HCT116 (cell line): ENCODE data around the gene SLC16A1. TPM values are rescaled to one million over a fixed set of nuclear protein-coding genes. Genes with fewer than 3 reads are reported as not detected.
A peak's percentile ranks its signal among the peaks of the same experiment; 100 is the strongest.

ENCODE experiments used
- ATAC-seq: fragments of 200-7000 bp; cut with Tn5 transposase; 2 replicates; pipeline ENCODE4 v1.9.1; 2020; ENCODE audit warnings: mild to moderate bottlenecking, moderate library complexity
- BruUV-seq: library from RNA; stranded (reverse); fragments of 400-500 nt; replicated peaks from 2 replicates; lab custom pipeline; 2021; lab: Mats Ljungman, UMichigan
- CTCF ChIA-PET: fragments of 300-600 bp; sonication (Branson Sonifier 250); formaldehyde crosslinking; loops from one replicate; lab custom pipeline; 2021; ENCODE audit warnings: antibody characterized with exemption; lab: Charles Lee
- POLR2A ChIA-PET: fragments of 300-600, 350-600 bp; sonication (Branson Sonifier 250); formaldehyde crosslinking; loops from one replicate; lab custom pipeline; 2021; ENCODE audit warnings: antibody characterized with exemption; lab: Charles Lee
- RAD21 ChIA-PET, 2 experiments: fragments of 300-600 bp; sonication (Branson Sonifier 250); formaldehyde crosslinking; loops; one replicate each; lab custom pipeline; 2023; ENCODE audit warnings: low total read pairs in 2 of 2; ENCODE audit not compliant: uncharacterized antibody in 2 of 2, unreplicated experiment in 2 of 2, low non-redundant PET in 1 of 2; lab: Charles Lee
- DNase-seq: peaks from one replicate; pipeline ENCODE4 v3.0.0-alpha.2; 2010; ENCODE audit warnings: low read depth, low spot score
- H2AFZ ChIP-seq: fragments of 200-600 bp; shearing (Covaris generic), sonication (generic); 2 replicates; pipeline ENCODE4 v1.6.1; 2017; ENCODE audit warnings: low read depth, mixed run types, mixed read lengths, antibody characterized with exemption, low read length; ENCODE audit not compliant: poor library complexity, severe bottlenecking
- H3K27ac ChIP-seq: 2 replicates; pipeline ENCODE4 v1.5.1; 2012; ENCODE audit warnings: low read depth, low read length
- H3K27me3 ChIP-seq: fragments of 200-600 bp; sonication (generic); 2 replicates; pipeline ENCODE4 v1.6.1; 2016; ENCODE audit warnings: mixed run types, low read length, mixed read lengths; ENCODE audit not compliant: insufficient read depth
- H3K36me3 ChIP-seq, 2 experiments: fragments of 200-500 bp in 1 of 2; fragments of 200-600 bp in 1 of 2; sonication (Bioruptor generic) in 1 of 2; sonication (generic) in 1 of 2; 2 replicates each; pipeline versions ENCODE4 v1.5.1 to v1.6.1; 2014 to 2016; ENCODE audit warnings: low read length in 2 of 2, inconsistent platforms in 1 of 2, mixed read lengths in 1 of 2, mixed run types in 1 of 2; ENCODE audit not compliant: insufficient read depth in 2 of 2, control insufficient read depth in 1 of 2
- H3K4me1 ChIP-seq, 2 experiments: fragments of 200-600 bp in 1 of 2; sonication (generic) in 1 of 2; 2 replicates each; pipeline versions ENCODE4 v1.5.1 to v1.6.1; 2012 to 2017; ENCODE audit warnings: low read length in 2 of 2, inconsistent platforms in 1 of 2, mild to moderate bottlenecking in 1 of 2, mixed read lengths in 1 of 2, mixed run types in 1 of 2, moderate library complexity in 1 of 2; ENCODE audit not compliant: insufficient read depth in 2 of 2, control insufficient read depth in 1 of 2
- H3K4me2 ChIP-seq: fragments of 200-600 bp; sonication (generic); 2 replicates; pipeline ENCODE4 v1.6.1; 2017; ENCODE audit warnings: mixed run types, low read length, mixed read lengths
- H3K4me3 ChIP-seq, 2 experiments: fragments of 200-600 bp in 1 of 2; sonication (generic) in 1 of 2; replicated peaks in 1 of 2; 2 replicates each; pipeline ENCODE4 v1.5.1; 2011 to 2016; ENCODE audit warnings: low read length in 2 of 2, control low read depth in 1 of 2, low read depth in 1 of 2, mild to moderate bottlenecking in 1 of 2, mixed read lengths in 1 of 2, mixed run types in 1 of 2
- H3K79me2 ChIP-seq: fragments of 200-600 bp; sonication (generic); 2 replicates; pipeline ENCODE4 v1.6.1; 2017; ENCODE audit warnings: mild to moderate bottlenecking, mixed run types, low read length, moderate library complexity, mixed read lengths; ENCODE audit not compliant: insufficient read depth
- H3K9ac ChIP-seq: fragments of 200-600 bp; sonication (generic); 2 replicates; pipeline ENCODE4 v1.6.1; 2016; ENCODE audit warnings: low read length, mixed read lengths
- H3K9me2 ChIP-seq: fragments of 200-600 bp; sonication (generic), shearing (Covaris generic); 2 replicates; pipeline ENCODE4 v1.6.1; 2017; ENCODE audit warnings: mixed run types, mild to moderate bottlenecking, moderate library complexity; ENCODE audit not compliant: insufficient read depth
- H3K9me3 ChIP-seq, 2 experiments: fragments of 200-500 bp in 1 of 2; fragments of 200-600 bp in 1 of 2; sonication (Bioruptor generic) in 1 of 2; sonication (generic) in 1 of 2; 2 replicates each; pipeline ENCODE4 v1.6.1; 2014 to 2017; ENCODE audit warnings: low read length in 2 of 2, mixed read lengths in 2 of 2, inconsistent platforms in 1 of 2, low read depth in 1 of 2, mild to moderate bottlenecking in 1 of 2, mixed run types in 1 of 2, moderate library complexity in 1 of 2; ENCODE audit not compliant: control insufficient read depth in 1 of 2, insufficient read depth in 1 of 2
- H4K20me1 ChIP-seq: fragments of 200-600 bp; sonication (generic), shearing (Covaris generic); 2 replicates; pipeline ENCODE4 v1.6.1; 2017; ENCODE audit warnings: mixed run types, mild to moderate bottlenecking, moderate library complexity; ENCODE audit not compliant: insufficient read depth
- ATF3 ChIP-seq: IDR thresholded peaks from 2 replicates; pipeline ENCODE4 v1.6.1; 2012
- EGR1 ChIP-seq: IDR thresholded peaks from 2 replicates; pipeline ENCODE4 v1.6.1; 2012; ENCODE audit warnings: low read depth
- EZH2 ChIP-seq: fragments of 200-600 bp; sonication (generic); IDR thresholded peaks from 2 replicates; pipeline ENCODE4 v1.6.1; 2017; ENCODE audit warnings: antibody characterized with exemption, mixed run types
- EZH2phosphoT487 ChIP-seq: fragments of 200-600 bp; IDR thresholded peaks from 2 replicates; pipeline ENCODE4 v1.6.1; 2018; ENCODE audit warnings: antibody characterized with exemption, borderline replicate concordance
- FOSL1 ChIP-seq: IDR thresholded peaks from 2 replicates; pipeline ENCODE4 v1.6.1; 2012; ENCODE audit warnings: low read depth
- JUND ChIP-seq: IDR thresholded peaks from 2 replicates; pipeline ENCODE4 v1.6.1; 2012
- POLR2AphosphoS5 ChIP-seq: IDR thresholded peaks from 2 replicates; pipeline ENCODE4 v1.6.1; 2011; ENCODE audit warnings: mild to moderate bottlenecking, low read depth, low read length, moderate library complexity
- RAD21 ChIP-seq: IDR thresholded peaks from 2 replicates; pipeline ENCODE4 v1.6.1; 2012; ENCODE audit warnings: low read depth, mild to moderate bottlenecking
- SP1 ChIP-seq: IDR thresholded peaks from 2 replicates; pipeline ENCODE4 v1.6.1; 2012; ENCODE audit warnings: low read depth
- SRF ChIP-seq: IDR thresholded peaks from 2 replicates; pipeline ENCODE4 v1.6.1; 2012; ENCODE audit warnings: low read depth
- YY1 ChIP-seq: IDR thresholded peaks from 2 replicates; pipeline ENCODE4 v1.6.1; 2011; ENCODE audit warnings: low read length, low read depth, moderate library complexity, mild to moderate bottlenecking; ENCODE audit not compliant: insufficient replicate concordance; ENCODE audit errors: extremely low read depth
- ZFX ChIP-seq: fragments of 450-650 bp; IDR thresholded peaks from 2 replicates; pipeline ENCODE4 v1.6.1; 2017
- ZNF274 ChIP-seq: fragments of 200-500 bp; sonication (Bioruptor generic); IDR thresholded peaks from 2 replicates; pipeline ENCODE4 v1.6.1; 2014; ENCODE audit warnings: mild to moderate bottlenecking, low read depth, low read length, inconsistent platforms
- intact Hi-C: fragments of 100-400 bp; cut with micrococcal nuclease; formaldehyde crosslinking; loops from 2 replicates; pipeline ENCODE4 v1.10.0; 2022
- total RNA-seq: library from RNA; stranded (reverse); gene quantifications from one replicate; pipeline ENCODE4 v1.2.1, GENCODE V29; 2021; ENCODE audit not compliant: unreplicated experiment
- TF ChIP-seq, protein P1 (sequence below), 3 experiments: fragments of 200-600 bp in 1 of 3; sonication (generic) in 1 of 3; IDR thresholded peaks in 2 of 3; conservative IDR thresholded peaks in 1 of 3; 2 replicates each; pipeline ENCODE4 v1.5.1; 2012 to 2017; ENCODE audit warnings: low read depth in 2 of 3, low read length in 2 of 3, antibody characterized with exemption in 1 of 3, borderline replicate concordance in 1 of 3, control low read depth in 1 of 3, mild to moderate bottlenecking in 1 of 3, mixed read lengths in 1 of 3, mixed run types in 1 of 3, moderate library complexity in 1 of 3; ENCODE audit not compliant: insufficient read depth in 1 of 3
- TF ChIP-seq, protein P2 (sequence below): IDR thresholded peaks from 2 replicates; pipeline ENCODE4 v1.6.1; 2011; ENCODE audit warnings: mild to moderate bottlenecking, low read length, moderate library complexity; ENCODE audit not compliant: insufficient replicate concordance; ENCODE audit errors: extremely low read depth

The SLC16A1 gene
- total RNA-seq, 1 experiment from 2014 or later = 96.7 TPM

GRCh38 chr1:112927462-112927990, 28.5 kb downstream of the SLC16A1 start:
- peaks cover 0 to 2% of the 10 kb centered on the region in 2 experiments; a peak in 2 of 4 replicates for H3K36me3 ChIP-seq
- no peaks in the 10 kb centered on the region for H3K9me2 ChIP-seq
- peaks cover 5% of the 10 kb centered on the region; the same call in 1 of the 2 replicates for H4K20me1 ChIP-seq
- intact Hi-C loops = no loop called here
- no peak overlapping the region for H3K4me2 ChIP-seq
- BruUV-seq = TSS peak; percentile 22
- H2AFZ ChIP-seq = no peak overlapping the region
- no peak overlapping the region for H3K4me3 ChIP-seq
- no peak for DNase-seq
- no peak overlapping the region for H3K9ac ChIP-seq
- ChIA-PET POLR2A (no interaction called here), RAD21 (no interaction called here), CTCF (no interaction called here)
- H3K4me1 ChIP-seq = no peaks in the 10 kb centered on the region; a peak in 1 of 4 replicates
- no peak for ATAC-seq
- H3K27ac ChIP-seq = no peak overlapping the region
- H3K27me3 ChIP-seq = no peaks in the 10 kb centered on the region
- H3K79me2 ChIP-seq = peaks cover 87% of the 10 kb centered on the region
- H3K9me3 ChIP-seq = no peaks in the 10 kb centered on the region
- TF ChIP-seq RAD21 (no peak), POLR2AphosphoS5 (no peak), ATF3 (no peak), ZNF274 (no peak), EGR1 (no peak), FOSL1 (no peak), JUND (no peak), EZH2 (no peak), YY1 (no peak), SRF (no peak), SP1 (no peak), ZFX (no peak), EZH2phosphoT487 (no peak)
- TF ChIP-seq, protein P1, sequence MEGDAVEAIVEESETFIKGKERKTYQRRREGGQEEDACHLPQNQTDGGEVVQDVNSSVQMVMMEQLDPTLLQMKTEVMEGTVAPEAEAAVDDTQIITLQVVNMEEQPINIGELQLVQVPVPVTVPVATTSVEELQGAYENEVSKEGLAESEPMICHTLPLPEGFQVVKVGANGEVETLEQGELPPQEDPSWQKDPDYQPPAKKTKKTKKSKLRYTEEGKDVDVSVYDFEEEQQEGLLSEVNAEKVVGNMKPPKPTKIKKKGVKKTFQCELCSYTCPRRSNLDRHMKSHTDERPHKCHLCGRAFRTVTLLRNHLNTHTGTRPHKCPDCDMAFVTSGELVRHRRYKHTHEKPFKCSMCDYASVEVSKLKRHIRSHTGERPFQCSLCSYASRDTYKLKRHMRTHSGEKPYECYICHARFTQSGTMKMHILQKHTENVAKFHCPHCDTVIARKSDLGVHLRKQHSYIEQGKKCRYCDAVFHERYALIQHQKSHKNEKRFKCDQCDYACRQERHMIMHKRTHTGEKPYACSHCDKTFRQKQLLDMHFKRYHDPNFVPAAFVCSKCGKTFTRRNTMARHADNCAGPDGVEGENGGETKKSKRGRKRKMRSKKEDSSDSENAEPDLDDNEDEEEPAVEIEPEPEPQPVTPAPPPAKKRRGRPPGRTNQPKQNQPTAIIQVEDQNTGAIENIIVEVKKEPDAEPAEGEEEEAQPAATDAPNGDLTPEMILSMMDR (IDR thresholded peaks at IDR 0.05 in 2 of 3, conservative IDR thresholded peaks at IDR 0.05 in 1 of 3; ENCODE audit: borderline replicate concordance in 1 of 3, insufficient read depth in 1 of 3, low read depth in 2 of 3, low read length in 2 of 3) = no peak
- TF ChIP-seq, protein P2, sequence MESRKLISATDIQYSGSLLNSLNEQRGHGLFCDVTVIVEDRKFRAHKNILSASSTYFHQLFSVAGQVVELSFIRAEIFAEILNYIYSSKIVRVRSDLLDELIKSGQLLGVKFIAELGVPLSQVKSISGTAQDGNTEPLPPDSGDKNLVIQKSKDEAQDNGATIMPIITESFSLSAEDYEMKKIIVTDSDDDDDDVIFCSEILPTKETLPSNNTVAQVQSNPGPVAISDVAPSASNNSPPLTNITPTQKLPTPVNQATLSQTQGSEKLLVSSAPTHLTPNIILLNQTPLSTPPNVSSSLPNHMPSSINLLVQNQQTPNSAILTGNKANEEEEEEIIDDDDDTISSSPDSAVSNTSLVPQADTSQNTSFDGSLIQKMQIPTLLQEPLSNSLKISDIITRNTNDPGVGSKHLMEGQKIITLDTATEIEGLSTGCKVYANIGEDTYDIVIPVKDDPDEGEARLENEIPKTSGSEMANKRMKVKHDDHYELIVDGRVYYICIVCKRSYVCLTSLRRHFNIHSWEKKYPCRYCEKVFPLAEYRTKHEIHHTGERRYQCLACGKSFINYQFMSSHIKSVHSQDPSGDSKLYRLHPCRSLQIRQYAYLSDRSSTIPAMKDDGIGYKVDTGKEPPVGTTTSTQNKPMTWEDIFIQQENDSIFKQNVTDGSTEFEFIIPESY = no peak
